SK-N-SH (cell line): ENCODE data around the gene SEPTIN2. TPM values are rescaled to one million over a fixed set of nuclear protein-coding genes. Genes with fewer than 3 reads are reported as not detected.

ENCODE experiments used
- CTCF ChIA-PET: fragments of 300-600, 350-600 bp; formaldehyde crosslinking; extraction: SDS; loops from one replicate; lab custom pipeline; 2021; lab: Yijun Ruan, JAX
- POLR2A ChIA-PET: fragments of 350-600 bp; sonication (Branson Sonifier 250); formaldehyde crosslinking; extraction: SDS; loops from one replicate; lab custom pipeline; 2020; ENCODE audit warnings: antibody characterized with exemption, inconsistent platforms; lab: Yijun Ruan, JAX
- DNase-seq: peaks from one replicate; pipeline ENCODE4 v3.0.0; 2012
- H2AFZ ChIP-seq: fragments of 200-600 bp; sonication (generic); 2 replicates; pipeline ENCODE4 v1.8.1; 2016; ENCODE audit warnings: antibody characterized with exemption, mild to moderate bottlenecking, low read depth
- H3F3A ChIP-seq: fragments of 200-600 bp; sonication (generic); replicated peaks from 2 replicates; pipeline ENCODE3; 2016; ENCODE audit warnings: antibody characterized with exemption, mild to moderate bottlenecking; ENCODE audit not compliant: insufficient read depth
- H3K27ac ChIP-seq, 2 experiments: fragments of 200-500 bp in 1 of 2; fragments of 200-600 bp in 1 of 2; sonication (Bioruptor generic) in 1 of 2; sonication (generic), shearing (Covaris generic) in 1 of 2; 2 replicates each; pipeline versions ENCODE4 v1.5.1 to v1.6.1; 2014 to 2016; ENCODE audit warnings: low read depth in 2 of 2, inconsistent platforms in 1 of 2, low read length in 1 of 2, mild to moderate bottlenecking in 1 of 2, mixed read lengths in 1 of 2
- H3K27me3 ChIP-seq: fragments of 200-600 bp; sonication (generic), shearing (Covaris generic); 2 replicates; pipeline ENCODE4 v1.6.1; 2016; ENCODE audit warnings: mixed run types; ENCODE audit not compliant: insufficient read depth
- H3K36me3 ChIP-seq, 2 experiments: fragments of 200-500 bp in 1 of 2; fragments of 200-600 bp in 1 of 2; sonication (Bioruptor generic) in 1 of 2; sonication (generic) in 1 of 2; replicated peaks in 1 of 2; 2 replicates each; pipeline versions ENCODE3 to v1.5.1; 2014 to 2016; ENCODE audit warnings: low read length in 1 of 2, mild to moderate bottlenecking in 1 of 2; ENCODE audit not compliant: insufficient read depth in 2 of 2, control insufficient read depth in 1 of 2
- H3K4me1 ChIP-seq, 2 experiments: fragments of 200-500 bp in 1 of 2; fragments of 200-600 bp in 1 of 2; sonication (Bioruptor generic) in 1 of 2; sonication (generic), shearing (Covaris generic) in 1 of 2; 2 replicates each; pipeline versions ENCODE4 v1.5.1 to v1.6.1; 2014 to 2016; ENCODE audit warnings: low read depth in 1 of 2, low read length in 1 of 2, mixed run types in 1 of 2; ENCODE audit not compliant: insufficient read depth in 2 of 2, control insufficient read depth in 1 of 2
- H3K4me2 ChIP-seq: fragments of 200-600 bp; sonication (generic), shearing (Covaris generic); 2 replicates; pipeline ENCODE4 v1.6.1; 2017; ENCODE audit warnings: mixed run types
- H3K4me3 ChIP-seq, 2 experiments: fragments of 200-500 bp in 1 of 2; fragments of 200-600 bp in 1 of 2; sonication (Bioruptor generic) in 1 of 2; sonication (generic), shearing (Covaris generic) in 1 of 2; 2 replicates each; pipeline versions ENCODE4 v1.5.1 to v1.8.1; 2014 to 2016; ENCODE audit warnings: low read depth in 2 of 2, inconsistent platforms in 1 of 2, low read length in 1 of 2, mild to moderate bottlenecking in 1 of 2, mixed read lengths in 1 of 2, moderate library complexity in 1 of 2
- H3K79me2 ChIP-seq: fragments of 200-600 bp; sonication (generic); 2 replicates; pipeline ENCODE4 v1.8.1; 2017; ENCODE audit warnings: mild to moderate bottlenecking; ENCODE audit not compliant: insufficient read depth
- H3K9ac ChIP-seq: fragments of 200-600 bp; sonication (generic); 2 replicates; pipeline ENCODE4 v1.6.1; 2017; ENCODE audit warnings: mixed run types
- H3K9me2 ChIP-seq: fragments of 200-600 bp; sonication (generic); 2 replicates; pipeline ENCODE4 v1.6.1; 2017; ENCODE audit warnings: mixed run types
- H3K9me3 ChIP-seq: fragments of 200-600 bp; sonication (generic); 2 replicates; pipeline ENCODE4 v1.6.1; 2017; ENCODE audit warnings: mixed run types, mild to moderate bottlenecking, moderate library complexity
- H4K20me1 ChIP-seq: fragments of 200-600 bp; sonication (generic); 2 replicates; pipeline ENCODE4 v1.6.1; 2017; ENCODE audit warnings: mild to moderate bottlenecking, mixed run types; ENCODE audit not compliant: insufficient read depth
- CHD2 ChIP-seq: fragments of 150-350 bp; IDR thresholded peaks from 2 replicates; pipeline ENCODE4 v1.6.1; 2018; ENCODE audit warnings: low read length; ENCODE audit not compliant: partially characterized antibody
- ELF1 ChIP-seq: IDR thresholded peaks from 2 replicates; pipeline ENCODE4 v1.4.0; 2012
- FOSL2 ChIP-seq: IDR thresholded peaks from 2 replicates; pipeline ENCODE4 v1.4.0; 2012; ENCODE audit warnings: low read depth, mild to moderate bottlenecking, moderate library complexity, borderline replicate concordance
- GATA2 ChIP-seq: sonication (generic); formaldehyde crosslinking; IDR thresholded peaks from 2 replicates; pipeline ENCODE4 v1.5.0; 2020; ENCODE audit warnings: mild to moderate bottlenecking, missing genetic modification reagents
- JUND ChIP-seq: IDR thresholded peaks from 2 replicates; pipeline ENCODE4 v1.4.0; 2012
- MEF2A ChIP-seq: IDR thresholded peaks from 2 replicates; pipeline ENCODE4 v1.4.0; 2012; ENCODE audit warnings: low read depth, borderline replicate concordance
- NFIC ChIP-seq: IDR thresholded peaks from 2 replicates; pipeline ENCODE4 v1.4.0; 2012; ENCODE audit warnings: borderline replicate concordance
- NRF1 ChIP-seq: IDR thresholded peaks from 2 replicates; pipeline ENCODE4 v1.6.1; 2012; ENCODE audit warnings: low read depth, mild to moderate bottlenecking, low read length
- POLR2AphosphoS5 ChIP-seq: IDR thresholded peaks from 2 replicates; pipeline ENCODE4 v1.6.1; 2012; ENCODE audit warnings: low read depth, low read length
- RCOR1 ChIP-seq: fragments of 150-350 bp; IDR thresholded peaks from 2 replicates; pipeline ENCODE4 v1.6.1; 2017; ENCODE audit warnings: antibody characterized with exemption, low read length
- RFX5 ChIP-seq: IDR thresholded peaks from 2 replicates; pipeline ENCODE4 v1.6.1; 2012; ENCODE audit warnings: mild to moderate bottlenecking, improper control_type of control experiment, low read length
- RXRA ChIP-seq: IDR thresholded peaks from 2 replicates; pipeline ENCODE4 v1.4.0; 2012; ENCODE audit warnings: low read depth, mild to moderate bottlenecking, borderline replicate concordance
- SMC3 ChIP-seq: IDR thresholded peaks from 2 replicates; pipeline ENCODE4 v1.6.1; 2012; ENCODE audit warnings: low read depth, low read length, improper control_type of control experiment
- TAF1 ChIP-seq: IDR thresholded peaks from 2 replicates; pipeline ENCODE4 v1.6.1; 2012; ENCODE audit warnings: low read depth, mild to moderate bottlenecking, low read length, moderate library complexity, borderline replicate concordance
- TCF12 ChIP-seq: IDR thresholded peaks from 2 replicates; pipeline ENCODE4 v1.4.0; 2012
- TEAD4 ChIP-seq: IDR thresholded peaks from 2 replicates; pipeline ENCODE4 v1.4.0; 2012; ENCODE audit warnings: mild to moderate bottlenecking, borderline replicate concordance; ENCODE audit not compliant: insufficient read depth
- WGBS: methylation state at CpG from one replicate; pipeline ENCODE4 v1.1.6; 2017; ENCODE audit warnings: low lambda C conversion rate; 5-methylcytosine and 5-hydroxymethylcytosine counted together
- polyA plus RNA-seq, 3 experiments: library from polyadenylated mRNA; depleted of rRNA; stranded (reverse); fragments of >200 nt; gene quantifications; 2 replicates each; pipeline ENCODE4 v1.2.3, GENCODE V29; 2012
- TF ChIP-seq, protein P1 (sequence below): fragments of 150-350 bp; IDR thresholded peaks from 2 replicates; pipeline ENCODE4 v1.6.1; 2016; ENCODE audit warnings: mild to moderate bottlenecking, low read depth, low read length
- TF ChIP-seq, protein P2 (sequence below): IDR thresholded peaks from 2 replicates; pipeline ENCODE4 v1.4.0; 2012; ENCODE audit warnings: low read depth, borderline replicate concordance
- TF ChIP-seq, protein P3 (sequence below): fragments of 150-350 bp; IDR thresholded peaks from 2 replicates; pipeline ENCODE4 v1.6.1; 2017; ENCODE audit warnings: antibody characterized with exemption, low read length, low read depth, borderline replicate concordance

SEPTIN2 gene
- polyA plus RNA-seq, 1 of the 3 experiments (the other 2 are of a cell fraction), result 226 TPM

DNA sequence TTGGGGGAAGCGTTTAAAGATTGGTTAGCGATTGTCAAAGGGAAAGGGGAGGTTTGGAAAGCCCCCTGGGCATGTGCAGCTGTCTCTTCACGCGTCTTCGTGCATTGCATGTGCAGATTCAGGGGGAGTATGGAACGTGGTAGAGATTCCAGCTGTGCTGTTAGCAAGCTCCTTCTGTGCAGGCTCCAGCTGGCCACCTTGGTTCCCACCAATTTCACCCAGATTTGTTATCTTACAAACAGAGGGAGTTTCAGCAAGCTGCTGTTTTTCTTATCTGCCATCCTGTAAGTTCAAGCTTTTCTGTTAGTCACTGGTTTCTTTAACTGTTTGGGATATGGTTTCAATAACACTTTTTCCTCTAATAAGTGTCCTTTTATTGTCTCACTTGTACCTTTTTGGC lies 70.8 kb downstream of the SEPTIN2 start:
- H3K9ac ChIP-seq, result no peak overlapping the region
- POLR2A ChIA-PET, result no interaction called here
- no peaks in the 10 kb centered on the region for H3K9me2 ChIP-seq
- no peaks in the 10 kb centered on the region for H4K20me1 ChIP-seq
- no peak overlapping the region; a peak in 1 of 4 replicates for H3K27ac ChIP-seq
- CTCF ChIA-PET, result interaction anchor here (1.4 to 1.6 kb wide), 3 partner anchors 15 to 535 kb away, joined by 3 to 5 read pairs (median 4); no protein-coding TSS in a partner anchor
- no peaks in the 10 kb centered on the region for H3K9me3 ChIP-seq
- H3K27me3 ChIP-seq, result no peaks in the 10 kb centered on the region
- H3K4me3 ChIP-seq, result no peak overlapping the region
- H3K36me3 ChIP-seq, result peaks cover 0 to 22% of the 10 kb centered on the region in 2 experiments
- H3F3A ChIP-seq, result no peaks in the 10 kb centered on the region
- peak; percentile 21 for DNase-seq
- WGBS, result 95% methylated on average over 6 of the region's 6 CpGs
- H3K4me2 ChIP-seq, result no peak overlapping the region
- no peak for TF ChIP-seq POLR2AphosphoS5
- TF ChIP-seq, protein P1, sequence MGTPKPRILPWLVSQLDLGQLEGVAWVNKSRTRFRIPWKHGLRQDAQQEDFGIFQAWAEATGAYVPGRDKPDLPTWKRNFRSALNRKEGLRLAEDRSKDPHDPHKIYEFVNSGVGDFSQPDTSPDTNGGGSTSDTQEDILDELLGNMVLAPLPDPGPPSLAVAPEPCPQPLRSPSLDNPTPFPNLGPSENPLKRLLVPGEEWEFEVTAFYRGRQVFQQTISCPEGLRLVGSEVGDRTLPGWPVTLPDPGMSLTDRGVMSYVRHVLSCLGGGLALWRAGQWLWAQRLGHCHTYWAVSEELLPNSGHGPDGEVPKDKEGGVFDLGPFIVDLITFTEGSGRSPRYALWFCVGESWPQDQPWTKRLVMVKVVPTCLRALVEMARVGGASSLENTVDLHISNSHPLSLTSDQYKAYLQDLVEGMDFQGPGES, result no peak
- no peak for TF ChIP-seq RXRA
- TF ChIP-seq JUND, result no peak
- no peak for TF ChIP-seq SMC3
- no peak for TF ChIP-seq ELF1
- no peak for TF ChIP-seq TAF1
- no peak for TF ChIP-seq FOSL2
- no peak for TF ChIP-seq NRF1
- no peak for TF ChIP-seq CHD2
- H3K4me1 ChIP-seq, result peaks cover 0 to 5% of the 10 kb centered on the region in 2 experiments; a peak in 2 of 4 replicates
- no peak overlapping the region for H2AFZ ChIP-seq
- H3K79me2 ChIP-seq, result peaks cover 41% of the 10 kb centered on the region

DNA sequence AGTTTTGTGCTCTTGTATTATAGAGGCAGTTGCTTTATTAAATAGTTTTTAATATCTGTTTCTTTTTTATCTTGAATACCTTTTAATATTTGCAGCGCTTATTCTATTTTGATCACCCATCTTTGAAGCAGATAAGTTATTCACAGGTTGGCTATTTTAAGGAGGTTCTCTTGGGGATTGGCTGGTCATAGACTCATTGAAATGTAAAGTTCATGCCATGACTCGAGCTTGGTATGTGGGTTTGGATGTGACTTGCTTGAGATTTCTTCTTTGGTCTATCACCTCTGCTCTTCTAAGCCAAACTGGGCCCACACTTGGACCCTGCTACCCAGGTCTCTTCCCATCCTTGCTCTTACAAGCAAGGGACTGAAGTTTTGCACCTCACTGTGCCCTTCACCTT lies 74.0 kb downstream of the SEPTIN2 start:
- Histone ChIP-seq H3K9ac (no peak overlapping the region), H3F3A (no peaks in the 10 kb centered on the region), H3K36me3 (peaks cover 0 to 8% of the 10 kb centered on the region in 2 experiments), H4K20me1 (no peaks in the 10 kb centered on the region), H3K79me2 (peaks cover 21% of the 10 kb centered on the region), H3K9me3 (no peaks in the 10 kb centered on the region)
- CTCF ChIA-PET, result interaction anchor here (0.8 kb wide), 1 partner anchor 13 kb away, joined by 3 read pairs; no protein-coding TSS in a partner anchor
- no peak for TF ChIP-seq GATA2 (CRISPR knock-in tag)
- TF ChIP-seq, protein P2, sequence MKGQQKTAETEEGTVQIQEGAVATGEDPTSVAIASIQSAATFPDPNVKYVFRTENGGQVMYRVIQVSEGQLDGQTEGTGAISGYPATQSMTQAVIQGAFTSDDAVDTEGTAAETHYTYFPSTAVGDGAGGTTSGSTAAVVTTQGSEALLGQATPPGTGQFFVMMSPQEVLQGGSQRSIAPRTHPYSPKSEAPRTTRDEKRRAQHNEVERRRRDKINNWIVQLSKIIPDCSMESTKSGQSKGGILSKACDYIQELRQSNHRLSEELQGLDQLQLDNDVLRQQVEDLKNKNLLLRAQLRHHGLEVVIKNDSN, result no peak
- TF ChIP-seq FOSL2, result no peak
- no peak for TF ChIP-seq TEAD4
- TF ChIP-seq NFIC, result no peak
- TF ChIP-seq TCF12, result no peak
- no peak for TF ChIP-seq RCOR1
- TF ChIP-seq MEF2A, result no peak
- no peak for TF ChIP-seq RXRA
- no peak for TF ChIP-seq POLR2AphosphoS5
- no peak for TF ChIP-seq RFX5
- TF ChIP-seq, protein P3, sequence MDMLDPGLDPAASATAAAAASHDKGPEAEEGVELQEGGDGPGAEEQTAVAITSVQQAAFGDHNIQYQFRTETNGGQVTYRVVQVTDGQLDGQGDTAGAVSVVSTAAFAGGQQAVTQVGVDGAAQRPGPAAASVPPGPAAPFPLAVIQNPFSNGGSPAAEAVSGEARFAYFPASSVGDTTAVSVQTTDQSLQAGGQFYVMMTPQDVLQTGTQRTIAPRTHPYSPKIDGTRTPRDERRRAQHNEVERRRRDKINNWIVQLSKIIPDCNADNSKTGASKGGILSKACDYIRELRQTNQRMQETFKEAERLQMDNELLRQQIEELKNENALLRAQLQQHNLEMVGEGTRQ, result no peak
- TF ChIP-seq JUND, result no peak
- TF ChIP-seq, all 33 proteins: peak for 0
- WGBS, result 94% methylated on average over 2 of the region's 2 CpGs
- no peak for DNase-seq
- Histone ChIP-seq H3K4me2 (no peak overlapping the region), H2AFZ (no peak overlapping the region), H3K27ac (no peak overlapping the region), H3K9me2 (no peaks in the 10 kb centered on the region), H3K4me3 (no peak overlapping the region), H3K4me1 (peaks cover 0 to 3% of the 10 kb centered on the region in 2 experiments; a peak in 1 of 4 replicates), H3K27me3 (no peaks in the 10 kb centered on the region)
- POLR2A ChIA-PET, result no interaction called here
